Mesothelial cell of epicardium (in vitro differentiated cells): ENCODE data around the gene RNF5. TPM values are rescaled to one million over a fixed set of nuclear protein-coding genes. Genes with fewer than 3 reads are reported as not detected.

ENCODE experiments used
- DNase-seq, 2 experiments: peaks; one replicate each; pipeline ENCODE4 v3.0.0; 2021; ENCODE audit warnings: low spot score in 2 of 2; ENCODE audit not compliant: unreplicated experiment in 2 of 2
- H3K27ac Mint-ChIP-seq: 2 replicates; pipeline ENCODE4 v1.8.0; 2021; ENCODE audit warnings: mixed read lengths
- H3K27me3 Mint-ChIP-seq: 2 replicates; pipeline ENCODE4 v1.8.0; 2021; ENCODE audit warnings: low read depth, mixed read lengths
- H3K36me3 Mint-ChIP-seq: 2 replicates; pipeline ENCODE4 v1.8.0; 2021; ENCODE audit warnings: mixed read lengths
- H3K4me1 Mint-ChIP-seq: 2 replicates; pipeline ENCODE4 v1.8.0; 2021; ENCODE audit warnings: mixed read lengths
- H3K4me3 Mint-ChIP-seq: 2 replicates; pipeline ENCODE4 v1.8.0; 2021; ENCODE audit warnings: mild to moderate bottlenecking, moderate library complexity, mixed read lengths
- H3K9me3 Mint-ChIP-seq: 2 replicates; pipeline ENCODE4 v1.8.0; 2021; ENCODE audit warnings: mixed read lengths
- total RNA-seq: library from RNA; stranded (reverse); gene quantifications from 3 replicates; pipeline ENCODE4 v1.2.1, GENCODE V29; 2021
- TF ChIP-seq, protein P1 (sequence below): fragments of 200-600 bp; sonication (generic); IDR thresholded peaks from one replicate; pipeline ENCODE4 v1.5.0; 2021; ENCODE audit warnings: antibody characterized with exemption; ENCODE audit not compliant: unreplicated experiment

The RNF5 gene, protein sequence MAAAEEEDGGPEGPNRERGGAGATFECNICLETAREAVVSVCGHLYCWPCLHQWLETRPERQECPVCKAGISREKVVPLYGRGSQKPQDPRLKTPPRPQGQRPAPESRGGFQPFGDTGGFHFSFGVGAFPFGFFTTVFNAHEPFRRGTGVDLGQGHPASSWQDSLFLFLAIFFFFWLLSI
- total RNA-seq, result 60.7 to 62.8 TPM (median 62.1 TPM) in 3 replicates

DNA sequence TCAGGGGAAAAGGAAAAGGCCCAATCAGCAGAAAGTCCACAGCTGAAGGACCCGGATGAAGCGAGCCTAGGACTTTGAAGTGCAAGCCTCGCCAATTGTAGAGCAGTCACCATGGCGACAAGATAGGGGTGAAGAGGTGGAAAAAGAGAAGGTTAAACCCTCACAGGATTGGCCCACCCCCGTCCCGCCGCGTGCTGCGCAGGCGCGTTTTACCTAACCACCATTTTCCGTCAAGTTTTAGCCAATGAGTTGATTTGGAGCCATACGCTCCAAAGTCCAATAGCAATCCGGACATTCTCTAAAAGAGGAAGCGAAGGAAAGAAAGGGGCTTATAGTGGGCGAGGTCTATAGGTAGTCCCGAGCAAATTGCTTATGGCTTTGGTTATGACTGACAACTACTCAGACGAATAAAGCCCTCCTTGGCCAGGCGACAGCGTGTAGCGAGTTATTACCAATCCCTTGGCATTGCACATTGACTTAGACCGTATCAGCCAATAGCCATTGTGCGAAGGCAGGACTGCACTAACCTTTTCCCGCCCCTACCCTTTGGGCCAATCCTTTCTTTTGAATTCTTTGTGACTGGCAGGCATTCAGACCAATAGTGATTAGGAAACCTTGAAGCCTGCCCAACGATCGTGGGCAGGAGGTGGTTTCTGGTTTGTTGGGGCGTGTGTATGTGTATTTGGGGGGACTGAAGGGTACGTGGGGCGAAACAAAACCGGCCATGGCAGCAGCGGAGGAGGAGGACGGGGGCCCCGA, at the start of gene RNF5:
TSS of gene RNF5 (plus strand) at position 618 of the 759 bp plus-strand sequence. CDS start at position 725, 107 bp downstream.
- Mint-ChIP-seq H3K27me3 (no peaks in the 10 kb centered on the region), H3K9me3 (no peaks in the 10 kb centered on the region), H3K36me3 (peaks cover 11% of the 10 kb centered on the region), H3K4me3 (peak within 1 kb of the TSS; percentile 92), H3K4me1 (peaks cover 54% of the 10 kb centered on the region), H3K27ac (peak within 1 kb of the TSS; percentile 98)
- DNase-seq, result peak; percentile 85 to 87
- TF ChIP-seq, protein P1, sequence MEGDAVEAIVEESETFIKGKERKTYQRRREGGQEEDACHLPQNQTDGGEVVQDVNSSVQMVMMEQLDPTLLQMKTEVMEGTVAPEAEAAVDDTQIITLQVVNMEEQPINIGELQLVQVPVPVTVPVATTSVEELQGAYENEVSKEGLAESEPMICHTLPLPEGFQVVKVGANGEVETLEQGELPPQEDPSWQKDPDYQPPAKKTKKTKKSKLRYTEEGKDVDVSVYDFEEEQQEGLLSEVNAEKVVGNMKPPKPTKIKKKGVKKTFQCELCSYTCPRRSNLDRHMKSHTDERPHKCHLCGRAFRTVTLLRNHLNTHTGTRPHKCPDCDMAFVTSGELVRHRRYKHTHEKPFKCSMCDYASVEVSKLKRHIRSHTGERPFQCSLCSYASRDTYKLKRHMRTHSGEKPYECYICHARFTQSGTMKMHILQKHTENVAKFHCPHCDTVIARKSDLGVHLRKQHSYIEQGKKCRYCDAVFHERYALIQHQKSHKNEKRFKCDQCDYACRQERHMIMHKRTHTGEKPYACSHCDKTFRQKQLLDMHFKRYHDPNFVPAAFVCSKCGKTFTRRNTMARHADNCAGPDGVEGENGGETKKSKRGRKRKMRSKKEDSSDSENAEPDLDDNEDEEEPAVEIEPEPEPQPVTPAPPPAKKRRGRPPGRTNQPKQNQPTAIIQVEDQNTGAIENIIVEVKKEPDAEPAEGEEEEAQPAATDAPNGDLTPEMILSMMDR, result no peak

DNA sequence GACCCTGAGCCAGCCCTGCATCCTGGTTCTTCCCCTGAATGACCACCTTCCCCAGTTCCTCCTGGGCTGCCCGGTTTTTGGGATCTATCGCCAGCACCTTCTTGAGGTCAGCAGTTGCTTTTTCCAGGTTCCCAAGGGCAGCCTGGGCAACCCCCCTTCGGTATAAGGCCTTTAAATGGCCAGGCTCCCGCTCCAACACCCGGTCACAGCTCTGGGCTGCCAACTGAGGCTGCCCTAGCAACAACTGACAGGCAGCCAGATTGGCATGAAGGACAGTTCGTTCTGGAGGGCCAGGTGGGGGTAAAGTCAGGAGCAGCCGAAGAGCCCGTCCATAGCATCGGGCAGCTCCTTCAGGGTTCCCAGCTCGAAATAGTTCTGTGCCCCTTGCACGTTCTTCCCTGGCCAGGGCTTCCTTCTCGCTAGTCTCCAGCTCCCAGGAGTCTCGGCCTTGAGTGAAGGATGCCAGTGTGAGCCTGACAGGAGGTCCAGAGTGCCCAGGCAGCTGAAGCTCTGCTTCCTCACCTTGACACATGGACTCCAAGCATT, 49.4 kb upstream of the RNF5 start:
- Mint-ChIP-seq H3K36me3 (peaks cover 11% of the 10 kb centered on the region), H3K4me1 (peaks cover 30% of the 10 kb centered on the region), H3K9me3 (no peaks in the 10 kb centered on the region), H3K27me3 (peaks cover under 1% of the 10 kb centered on the region), H3K4me3 (peak overlapping the region; percentile 98), H3K27ac (peak overlapping the region; percentile 98)
- no peak for DNase-seq
- TF ChIP-seq, protein P1, result no peak

DNA sequence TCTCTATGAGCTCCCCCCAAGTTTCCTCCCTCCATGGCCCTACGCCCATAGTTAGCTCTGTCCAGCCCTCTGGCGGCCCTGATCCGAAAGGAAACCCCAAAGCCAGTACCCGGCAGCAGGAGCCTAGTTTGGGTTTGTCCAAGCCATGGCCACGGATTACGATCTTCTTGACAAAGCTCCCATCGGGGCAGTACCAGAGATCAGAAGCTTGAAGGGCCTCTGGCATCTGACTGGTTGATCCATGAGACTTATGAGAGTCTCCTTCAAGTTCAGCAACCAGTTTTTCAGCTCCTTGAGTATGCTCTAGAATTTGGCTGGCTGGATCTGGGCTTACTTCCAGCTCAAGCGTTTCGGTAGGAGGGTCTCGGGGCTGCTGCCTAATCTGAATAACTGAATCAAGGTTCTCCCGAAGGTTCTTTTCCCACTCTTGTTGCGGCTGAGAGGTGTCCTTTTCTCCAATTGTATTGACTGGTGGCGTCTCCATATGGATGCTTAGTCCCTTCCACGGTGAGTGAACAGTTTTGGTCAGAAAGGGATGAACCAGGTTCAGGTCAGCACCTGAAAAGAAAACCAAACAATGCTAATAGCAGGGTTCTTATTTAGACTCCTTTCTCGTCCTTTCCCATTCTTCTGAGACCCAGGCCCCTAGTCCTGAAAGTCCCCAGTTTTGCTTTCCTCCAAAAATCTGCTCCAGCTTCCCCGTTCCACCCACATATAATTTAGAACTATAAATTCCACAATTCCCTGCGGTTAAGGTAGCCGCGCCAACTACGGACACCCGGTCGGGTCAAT, 48.7 kb upstream of the RNF5 start:
- Mint-ChIP-seq H3K4me1 (peaks cover 30% of the 10 kb centered on the region), H3K27ac (peak overlapping the region; percentile 98), H3K36me3 (peaks cover 6% of the 10 kb centered on the region), H3K27me3 (peaks cover 4% of the 10 kb centered on the region), H3K9me3 (no peaks in the 10 kb centered on the region), H3K4me3 (peak overlapping the region; percentile 89)
- TF ChIP-seq, protein P1, result no peak
- DNase-seq, result no peak

DNA sequence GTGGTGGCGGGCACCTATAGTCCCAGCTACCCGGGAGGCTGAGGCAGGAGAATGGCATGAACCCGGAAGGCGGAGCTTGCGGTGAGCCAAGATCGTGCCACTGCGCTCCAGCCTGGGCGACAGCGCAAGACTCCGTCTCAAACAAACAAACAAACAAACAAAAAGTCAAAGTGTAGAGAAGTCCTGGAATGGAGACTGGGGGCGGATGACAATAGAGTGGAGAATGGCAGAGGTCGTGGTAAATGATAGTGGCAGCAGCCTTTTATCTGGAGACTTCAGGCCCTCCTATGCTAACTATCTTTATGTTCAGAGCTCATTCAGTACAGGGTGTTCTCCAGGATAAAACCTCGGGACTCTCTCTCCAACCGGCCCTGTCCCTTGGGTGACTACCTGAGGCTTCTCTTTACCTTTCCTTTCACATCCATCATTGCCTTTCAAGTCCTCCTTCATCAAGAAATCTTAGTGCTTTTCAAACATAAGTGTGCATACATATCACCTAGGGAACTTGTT, 46.7 kb upstream of the RNF5 start:
- TF ChIP-seq, protein P1, result no peak
- Mint-ChIP-seq H3K27ac (no peak overlapping the region), H3K4me1 (peaks cover 30% of the 10 kb centered on the region), H3K36me3 (no peaks in the 10 kb centered on the region), H3K27me3 (peaks cover 14% of the 10 kb centered on the region), H3K9me3 (no peaks in the 10 kb centered on the region), H3K4me3 (peak overlapping the region; percentile 31)
- DNase-seq, result no peak

DNA sequence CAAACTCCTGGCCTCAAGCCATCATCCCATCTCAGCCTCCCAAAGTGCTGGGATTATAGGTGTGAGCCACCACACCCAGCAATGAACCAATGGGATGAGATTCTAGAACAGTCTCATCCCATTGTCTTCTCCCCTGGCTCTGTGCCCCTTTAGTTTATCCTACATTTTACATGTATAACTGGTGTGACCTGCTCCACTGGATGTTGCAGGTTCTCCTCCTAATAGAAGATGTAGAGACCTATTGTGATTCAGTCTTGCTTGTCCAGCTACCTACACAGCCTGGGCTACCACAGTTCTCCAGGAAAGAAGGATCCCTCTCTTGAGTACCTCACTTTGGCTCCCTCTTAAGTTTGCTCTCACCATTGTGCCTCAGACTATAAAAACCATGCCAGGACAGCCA, 46.1 kb upstream of the RNF5 start:
- Mint-ChIP-seq H3K9me3 (no peaks in the 10 kb centered on the region), H3K27ac (no peak overlapping the region), H3K4me1 (peaks cover 25% of the 10 kb centered on the region), H3K4me3 (peak overlapping the region; percentile 1), H3K27me3 (peaks cover 14% of the 10 kb centered on the region), H3K36me3 (no peaks in the 10 kb centered on the region)
- DNase-seq, result no peak
- TF ChIP-seq, protein P1, result no peak
